ENCODE results near the gene ADAMTSL1. TPM values are rescaled to one million over a fixed set of nuclear protein-coding genes. Genes with fewer than 3 reads are reported as not detected.

The ADAMTSL1 gene
- polyA plus RNA-seq, 1 donor from 2014 or later, result 1.1 TPM

- Histone ChIP-seq H3K9me2 (ENCODE audit: insufficient read depth, low read length) (no peaks in the 10 kb centered on the region), H2AFZ (ENCODE audit: low read depth, low read length) (no peak overlapping the region), H3F3A (ENCODE audit: insufficient read depth, low read length, poor library complexity, severe bottlenecking) (no peaks in the 10 kb centered on the region), H3K79me2 (replicated peaks; ENCODE audit: insufficient read depth, low read length) (no peaks in the 10 kb centered on the region), H3K27me3 (ENCODE audit: insufficient read depth, low read depth, low read length) (no peaks in the 10 kb centered on the region), H3K36me3 (ENCODE audit: insufficient read depth, low read length) (no peaks in the 10 kb centered on the region), H4K20me1 (ENCODE audit: insufficient read depth) (no peaks in the 10 kb centered on the region), H3K9ac (ENCODE audit: low read length) (no peak overlapping the region), H3K4me2 (ENCODE audit: low read length) (no peak overlapping the region), H3K27ac (ENCODE audit: low read length) (no peak overlapping the region), H3K9me3 (ENCODE audit: low read length) (no peaks in the 10 kb centered on the region), H3K4me3 (ENCODE audit: low read length) (no peak overlapping the region)
- TF ChIP-seq SMC3 (conservative IDR thresholded peaks at IDR 0.05; ENCODE audit: poor library complexity), result no peak
- no peak for TF ChIP-seq TAF1 (IDR thresholded peaks at IDR 0.05; ENCODE audit: low read depth)
These were observed 202.6 kb downstream of the ADAMTSL1 start for GRCh38 chr9:18676525-18676924.

GRCh38 chr9:18678821-18679590, 205.1 kb downstream of the ADAMTSL1 start:
- TF ChIP-seq RAD21 (conservative IDR thresholded peaks at IDR 0.05) (no peak), EZH2 (IDR thresholded peaks at IDR 0.05; ENCODE audit: borderline replicate concordance, insufficient read depth, low read length, poor library complexity, severe bottlenecking) (no peak), TAF1 (IDR thresholded peaks at IDR 0.05; ENCODE audit: low read depth) (no peak), MXI1 (conservative IDR thresholded peaks at IDR 0.05; ENCODE audit: poor library complexity, severe bottlenecking) (no peak), CTCF (IDR thresholded peaks at IDR 0.05; ENCODE audit: poor library complexity, severe bottlenecking) (no peak), EP300 (conservative IDR thresholded peaks at IDR 0.05; ENCODE audit: poor library complexity, severe bottlenecking) (no peak), POLR2AphosphoS5 (IDR thresholded peaks at IDR 0.05) (no peak), SMC3 (conservative IDR thresholded peaks at IDR 0.05; ENCODE audit: poor library complexity) (no peak)
- TF ChIP-seq, protein P1, sequence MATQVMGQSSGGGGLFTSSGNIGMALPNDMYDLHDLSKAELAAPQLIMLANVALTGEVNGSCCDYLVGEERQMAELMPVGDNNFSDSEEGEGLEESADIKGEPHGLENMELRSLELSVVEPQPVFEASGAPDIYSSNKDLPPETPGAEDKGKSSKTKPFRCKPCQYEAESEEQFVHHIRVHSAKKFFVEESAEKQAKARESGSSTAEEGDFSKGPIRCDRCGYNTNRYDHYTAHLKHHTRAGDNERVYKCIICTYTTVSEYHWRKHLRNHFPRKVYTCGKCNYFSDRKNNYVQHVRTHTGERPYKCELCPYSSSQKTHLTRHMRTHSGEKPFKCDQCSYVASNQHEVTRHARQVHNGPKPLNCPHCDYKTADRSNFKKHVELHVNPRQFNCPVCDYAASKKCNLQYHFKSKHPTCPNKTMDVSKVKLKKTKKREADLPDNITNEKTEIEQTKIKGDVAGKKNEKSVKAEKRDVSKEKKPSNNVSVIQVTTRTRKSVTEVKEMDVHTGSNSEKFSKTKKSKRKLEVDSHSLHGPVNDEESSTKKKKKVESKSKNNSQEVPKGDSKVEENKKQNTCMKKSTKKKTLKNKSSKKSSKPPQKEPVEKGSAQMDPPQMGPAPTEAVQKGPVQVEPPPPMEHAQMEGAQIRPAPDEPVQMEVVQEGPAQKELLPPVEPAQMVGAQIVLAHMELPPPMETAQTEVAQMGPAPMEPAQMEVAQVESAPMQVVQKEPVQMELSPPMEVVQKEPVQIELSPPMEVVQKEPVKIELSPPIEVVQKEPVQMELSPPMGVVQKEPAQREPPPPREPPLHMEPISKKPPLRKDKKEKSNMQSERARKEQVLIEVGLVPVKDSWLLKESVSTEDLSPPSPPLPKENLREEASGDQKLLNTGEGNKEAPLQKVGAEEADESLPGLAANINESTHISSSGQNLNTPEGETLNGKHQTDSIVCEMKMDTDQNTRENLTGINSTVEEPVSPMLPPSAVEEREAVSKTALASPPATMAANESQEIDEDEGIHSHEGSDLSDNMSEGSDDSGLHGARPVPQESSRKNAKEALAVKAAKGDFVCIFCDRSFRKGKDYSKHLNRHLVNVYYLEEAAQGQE (IDR thresholded peaks at IDR 0.05; ENCODE audit: borderline replicate concordance), result no peak
- Histone ChIP-seq H3K27ac (ENCODE audit: low read length) (no peak overlapping the region), H3F3A (ENCODE audit: insufficient read depth, low read length, poor library complexity, severe bottlenecking) (no peaks in the 10 kb centered on the region)

More at GRCh38 chr9:18678821-18679590, 205.1 kb downstream of the ADAMTSL1 start:
- no peak overlapping the region for H3K4me2 ChIP-seq (ENCODE audit: low read length)
- no peak overlapping the region for H2AFZ ChIP-seq (ENCODE audit: low read depth, low read length)
- no peaks in the 10 kb centered on the region for H3K9me2 ChIP-seq (ENCODE audit: insufficient read depth, low read length)
- H3K79me2 ChIP-seq (replicated peaks; ENCODE audit: insufficient read depth, low read length), result no peaks in the 10 kb centered on the region
- H3K27me3 ChIP-seq (ENCODE audit: insufficient read depth, low read depth, low read length), result no peaks in the 10 kb centered on the region
- no peaks in the 10 kb centered on the region for H4K20me1 ChIP-seq (ENCODE audit: insufficient read depth)
- no peak overlapping the region for H3K4me3 ChIP-seq (ENCODE audit: low read length)
- no peaks in the 10 kb centered on the region for H3K36me3 ChIP-seq (ENCODE audit: insufficient read depth, low read length)
- H3K9ac ChIP-seq (ENCODE audit: low read length), result no peak overlapping the region
- H3K9me3 ChIP-seq (ENCODE audit: low read length), result no peaks in the 10 kb centered on the region

Data from neural cell (in vitro differentiated cells).